Keratinocyte (primary cell): Measurements from ENCODE around the gene PAIP2B.

ENCODE experiments used
- CTCF ChIP-seq, 3 experiments: IDR thresholded peaks in 1 of 3; conservative IDR thresholded peaks in 1 of 3; optimal IDR thresholded peaks in 1 of 3; 2 replicates in 2 of 3; 3 replicates in 1 of 3; pipeline versions ENCODE3 to v1.5.1; 2011; ENCODE audit warnings: low read length in 3 of 3, mild to moderate bottlenecking in 3 of 3, moderate library complexity in 2 of 3, control low read depth in 1 of 3, inconsistent platforms in 1 of 3; ENCODE audit not compliant: insufficient read depth in 2 of 3; ENCODE audit errors: extremely low read depth in 1 of 3
- EZH2 ChIP-seq: IDR thresholded peaks from one replicate; pipeline ENCODE4 v1.6.1; 2012; ENCODE audit warnings: inconsistent platforms, mild to moderate bottlenecking, low read length, moderate library complexity

GRCh38 chr2:71223767-71224333 lies 3.1 kb downstream of the PAIP2B start:
- TF ChIP-seq EZH2 (no peak), CTCF (optimal IDR thresholded peaks at IDR 0.05 in 1 of 3, IDR thresholded peaks at IDR 0.05 in 1 of 3, conservative IDR thresholded peaks at IDR 0.05 in 1 of 3; ENCODE audit: extremely low read depth in 1 of 3, insufficient read depth in 2 of 3, low read length in 3 of 3) (peak in 2 of 3 experiments; percentile 17 to 58)
